Activated naive CD4-positive, alpha-beta T cell treated with anti-CD3 and anti-CD28 coated beads for 36 hours (primary cell): Measurements from ENCODE around the gene STK38L. TPM values are rescaled to one million over a fixed set of nuclear protein-coding genes. Genes with fewer than 3 reads are reported as not detected.

Experiments used
- CTCF ChIA-PET: fragments of 350-600 bp; sonication (Branson Sonifier 250); formaldehyde crosslinking; loops from one replicate; lab custom pipeline; 2021; ENCODE audit warnings: antibody characterized with exemption; lab: Charles Lee
- DNase-seq: peaks from one replicate; pipeline ENCODE4 v3.0.0-alpha.2; 2020
- H3K27ac Mint-ChIP-seq: one replicate; pipeline ENCODE4 v1.8.0; 2021; ENCODE audit warnings: mild to moderate bottlenecking, mixed read lengths
- H3K27me3 Mint-ChIP-seq: one replicate; pipeline ENCODE4 v1.8.0; 2021; ENCODE audit warnings: low read depth, mixed read lengths
- H3K36me3 Mint-ChIP-seq: one replicate; pipeline ENCODE4 v1.8.0; 2021; ENCODE audit warnings: low read depth, mixed read lengths
- H3K4me1 Mint-ChIP-seq: one replicate; pipeline ENCODE4 v1.8.0; 2021; ENCODE audit warnings: low read depth, mixed read lengths
- H3K4me3 Mint-ChIP-seq: one replicate; pipeline ENCODE4 v1.8.0; 2021; ENCODE audit warnings: mild to moderate bottlenecking, moderate library complexity, mixed read lengths
- H3K9me3 Mint-ChIP-seq: one replicate; pipeline ENCODE4 v1.8.0; 2021; ENCODE audit warnings: mixed read lengths
- intact Hi-C: fragments of 100-400 bp; cut with micrococcal nuclease; formaldehyde crosslinking; loops from one replicate; pipeline ENCODE4 v1.15.1; 2023
- total RNA-seq, 2 experiments: library from RNA; stranded (reverse); gene quantifications; one replicate each; pipeline ENCODE4 v1.2.3, GENCODE V29; 2021

STK38L gene
- total RNA-seq, 2 experiments from 2014 or later: 21.3 to 21.4 TPM

DNA sequence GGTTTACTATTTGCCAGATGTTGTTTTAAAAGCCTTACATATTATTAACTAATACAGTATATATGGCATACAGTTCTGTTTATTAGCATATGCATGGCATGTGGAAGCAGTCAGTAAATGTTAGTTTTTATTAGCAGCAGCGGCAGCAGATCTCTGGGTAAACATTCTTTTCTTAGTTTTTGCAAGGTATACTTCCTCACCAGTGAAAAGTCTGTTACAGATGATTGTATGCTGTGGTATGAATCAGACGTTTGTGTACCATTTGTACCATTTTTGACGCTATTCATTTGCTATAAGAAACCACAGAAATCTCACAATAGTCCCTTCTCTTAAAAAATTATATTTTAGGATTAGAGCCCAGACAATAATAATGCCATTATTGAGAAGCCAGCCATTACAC, 17.8 kb downstream of the STK38L start:
- intact Hi-C loops: no loop called here
- Mint-ChIP-seq H3K27ac (no peak overlapping the region), H3K9me3 (no peaks in the 10 kb centered on the region), H3K36me3 (peaks cover 8% of the 10 kb centered on the region), H3K27me3 (no peaks in the 10 kb centered on the region), H3K4me1 (peaks cover 18% of the 10 kb centered on the region), H3K4me3 (no peak overlapping the region)
- CTCF ChIA-PET: interaction anchor here (0.6 kb wide), 1 partner anchor 25 kb away, joined by 4 read pairs; no protein-coding TSS in a partner anchor
- DNase-seq: no peak

DNA sequence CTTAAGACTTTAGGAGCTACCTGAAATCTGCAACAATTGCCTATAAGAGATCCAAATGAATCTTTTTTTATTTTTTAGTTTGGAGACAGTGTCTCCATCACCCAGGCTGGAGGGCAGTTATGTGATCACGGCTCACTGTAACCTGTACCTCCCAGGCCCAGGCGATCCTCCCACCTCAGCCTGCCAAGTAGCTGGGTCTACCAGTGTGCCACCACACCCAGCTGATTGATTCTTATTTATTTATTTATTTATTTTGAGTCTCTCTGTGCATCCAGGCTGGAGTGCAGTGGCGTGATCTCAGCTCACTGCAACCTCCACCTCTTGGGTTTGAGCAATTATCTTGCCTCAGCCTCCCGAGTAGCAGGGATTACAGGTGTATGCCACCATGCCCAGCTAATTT, 26.1 kb downstream of the STK38L start:
- H3K27ac Mint-ChIP-seq: no peak overlapping the region

DNA sequence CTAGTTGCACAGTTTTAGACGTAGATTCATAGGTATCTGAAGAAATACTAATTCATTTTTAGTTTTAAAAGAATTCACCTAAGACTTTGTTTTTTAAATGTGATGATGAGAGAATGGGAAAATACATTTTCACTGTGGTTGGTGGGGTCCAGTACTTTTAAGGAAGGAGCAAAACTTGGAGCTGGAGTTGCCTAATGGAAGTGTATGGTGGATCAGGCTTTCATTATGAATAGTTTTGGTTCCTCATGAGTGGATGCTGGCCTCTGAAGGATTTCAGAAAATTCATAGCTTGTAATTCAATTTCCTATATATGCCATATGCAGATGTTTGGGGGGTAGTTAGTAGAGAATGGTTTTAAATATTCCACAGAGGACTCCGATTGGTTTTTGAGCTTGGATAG, 27.1 kb downstream of the STK38L start:
- Mint-ChIP-seq H3K27me3 (no peaks in the 10 kb centered on the region), H3K27ac (no peak overlapping the region), H3K36me3 (peaks cover 17% of the 10 kb centered on the region), H3K4me3 (no peak overlapping the region), H3K9me3 (peaks cover 12% of the 10 kb centered on the region), H3K4me1 (peaks cover 6% of the 10 kb centered on the region)
- intact Hi-C loops: no loop called here
- CTCF ChIA-PET: interaction anchor here (0.6 kb wide), 1 partner anchor 110 kb away, joined by 3 read pairs; no protein-coding TSS in a partner anchor
- no peak for DNase-seq

More for the DNA sequence above, 26.1 kb downstream of the STK38L start:
- intact Hi-C loops: no loop called here
- peaks cover 17% of the 10 kb centered on the region for H3K36me3 Mint-ChIP-seq
- no peak overlapping the region for H3K4me3 Mint-ChIP-seq
- CTCF ChIA-PET: interaction anchor here (0.9 to 1.2 kb wide), 2 partner anchors 11 to 114 kb away, joined by 3 to 4 read pairs; no protein-coding TSS in a partner anchor
- H3K4me1 Mint-ChIP-seq: peaks cover 4% of the 10 kb centered on the region
- no peaks in the 10 kb centered on the region for H3K27me3 Mint-ChIP-seq
- no peak for DNase-seq
- peaks cover 12% of the 10 kb centered on the region for H3K9me3 Mint-ChIP-seq

DNA sequence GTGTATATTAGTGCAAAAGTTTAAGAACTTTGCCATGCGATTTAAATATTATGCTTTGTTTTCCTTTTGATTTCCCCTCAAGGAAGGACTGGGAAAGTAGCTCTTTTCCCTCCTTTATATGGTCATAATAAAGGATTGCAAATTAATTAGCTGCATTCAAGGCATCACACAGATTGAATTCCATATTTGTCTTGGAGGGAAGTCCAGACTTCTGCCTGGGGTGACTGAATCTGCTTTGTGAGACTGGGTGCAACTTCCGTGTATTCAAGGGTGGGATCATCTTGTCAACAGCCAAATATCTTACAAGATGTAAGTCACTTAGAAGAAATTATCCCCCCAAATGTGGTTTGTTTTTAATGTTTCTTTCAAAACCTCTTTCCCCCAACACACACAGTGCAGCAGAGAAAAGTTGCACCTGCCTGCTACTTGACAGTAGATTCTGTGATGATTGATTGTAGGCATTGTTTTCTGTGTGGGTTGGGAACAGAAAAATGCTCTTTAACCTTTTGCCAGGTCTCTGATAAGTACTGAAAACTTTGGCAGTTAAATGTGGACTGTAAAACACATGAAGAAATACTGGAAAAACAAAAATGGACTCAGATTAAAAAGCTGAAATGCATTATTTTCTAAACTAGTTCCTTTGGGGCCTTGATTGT, 28.4 kb downstream of the STK38L start:
- H3K4me3 Mint-ChIP-seq: no peak overlapping the region
- CTCF ChIA-PET: no interaction called here
- H3K27ac Mint-ChIP-seq: no peak overlapping the region
- DNase-seq: no peak
- peaks cover 12% of the 10 kb centered on the region for H3K4me1 Mint-ChIP-seq
- H3K36me3 Mint-ChIP-seq: peaks cover 13% of the 10 kb centered on the region
- intact Hi-C loops: no loop called here
- H3K9me3 Mint-ChIP-seq: peaks cover 7% of the 10 kb centered on the region
- no peaks in the 10 kb centered on the region for H3K27me3 Mint-ChIP-seq

DNA sequence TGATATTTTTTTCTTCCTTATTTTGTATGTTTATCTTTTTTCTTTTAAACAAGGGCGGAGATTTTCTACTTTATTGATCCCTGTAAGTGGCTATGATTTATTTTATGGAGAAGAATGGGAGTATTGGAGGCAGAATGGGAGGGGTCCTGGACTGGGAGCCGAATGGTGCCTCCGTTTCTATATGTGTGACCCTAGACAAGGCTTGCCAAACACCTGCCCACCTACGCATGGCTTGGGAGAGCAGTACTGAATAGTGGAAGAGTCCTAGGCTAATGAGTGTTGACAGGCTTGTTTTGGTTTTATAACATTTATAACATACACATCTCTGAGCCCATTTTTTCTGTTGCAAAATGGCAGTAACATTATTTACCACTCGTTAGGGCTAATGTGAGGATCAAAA, 29.0 kb downstream of the STK38L start:
- intact Hi-C loops: no loop called here

DNA sequence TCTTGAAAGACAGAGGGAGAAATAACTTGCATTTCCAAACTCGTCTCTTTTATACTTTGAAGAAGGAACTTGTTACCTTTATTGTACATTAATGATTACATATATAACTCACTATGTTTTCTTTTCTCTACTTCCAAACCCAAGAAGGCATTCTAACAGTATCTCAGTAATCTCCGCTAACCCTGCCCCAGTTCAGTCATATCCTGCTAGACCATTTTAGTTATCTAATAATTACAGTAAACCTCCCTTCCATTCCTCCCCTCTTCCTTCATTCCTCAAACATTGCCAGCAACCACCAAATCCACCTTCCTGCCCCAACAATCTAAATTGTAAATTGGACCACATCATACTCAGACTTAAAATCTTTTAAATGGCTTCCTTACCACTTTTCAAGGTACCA, 30.6 kb downstream of the STK38L start:
- CTCF ChIA-PET: no interaction called here
- no peaks in the 10 kb centered on the region for H3K9me3 Mint-ChIP-seq
- peaks cover 4% of the 10 kb centered on the region for H3K36me3 Mint-ChIP-seq
- intact Hi-C loops: no loop called here
- no peak overlapping the region for H3K4me3 Mint-ChIP-seq
- no peaks in the 10 kb centered on the region for H3K27me3 Mint-ChIP-seq
- H3K27ac Mint-ChIP-seq: no peak overlapping the region
- DNase-seq: no peak
- H3K4me1 Mint-ChIP-seq: peaks cover 29% of the 10 kb centered on the region

More for the DNA sequence above, 29.0 kb downstream of the STK38L start:
- CTCF ChIA-PET: no interaction called here
- Mint-ChIP-seq H3K27me3 (no peaks in the 10 kb centered on the region), H3K4me3 (no peak overlapping the region), H3K36me3 (peaks cover 8% of the 10 kb centered on the region), H3K4me1 (peaks cover 17% of the 10 kb centered on the region), H3K27ac (no peak overlapping the region), H3K9me3 (peaks cover 1% of the 10 kb centered on the region)
- no peak for DNase-seq

DNA sequence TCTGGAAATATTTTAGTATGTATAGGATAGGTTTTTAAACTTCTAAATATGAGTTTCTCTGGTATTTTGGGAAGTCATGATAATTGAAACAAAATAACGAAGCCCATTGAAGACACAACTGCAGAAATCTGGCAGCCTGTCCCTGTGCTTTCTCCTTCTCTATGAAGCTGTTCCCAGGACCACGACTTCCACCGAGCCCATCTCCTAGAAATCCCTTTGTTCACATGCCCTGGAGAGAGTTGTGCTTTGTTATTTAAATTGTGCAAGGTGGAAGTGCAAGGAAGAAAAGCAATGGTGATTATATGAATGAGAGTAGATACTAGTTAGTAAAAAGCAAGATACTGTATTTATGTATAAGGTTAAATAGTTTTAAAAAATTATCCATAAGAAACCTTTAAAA, 32.2 kb downstream of the STK38L start:
- intact Hi-C loops: no loop called here
- CTCF ChIA-PET: no interaction called here
- H3K9me3 Mint-ChIP-seq: no peaks in the 10 kb centered on the region
- no peak overlapping the region for H3K4me3 Mint-ChIP-seq
- no peak overlapping the region for H3K27ac Mint-ChIP-seq
- no peak for DNase-seq
- peaks cover 35% of the 10 kb centered on the region for H3K4me1 Mint-ChIP-seq
- H3K36me3 Mint-ChIP-seq: peaks cover 1% of the 10 kb centered on the region
- H3K27me3 Mint-ChIP-seq: no peaks in the 10 kb centered on the region

- peak; percentile 34 for DNase-seq
- CTCF ChIA-PET: interaction anchor here (0.6 to 1.3 kb wide), 3 partner anchors 28 to 275 kb away, joined by 3 to 8 read pairs (median 4); no protein-coding TSS in a partner anchor
- H3K9me3 Mint-ChIP-seq: no peaks in the 10 kb centered on the region
- intact Hi-C loops: loop anchor here (1.0 to 2.0 kb wide), 2 partner anchors 33 to 53 kb away; partner anchors contain the start of gene STK38L
- peaks cover 33% of the 10 kb centered on the region for H3K4me1 Mint-ChIP-seq
- H3K27me3 Mint-ChIP-seq: no peaks in the 10 kb centered on the region
- no peak overlapping the region for H3K4me3 Mint-ChIP-seq
- H3K36me3 Mint-ChIP-seq: peaks cover 3% of the 10 kb centered on the region
- H3K27ac Mint-ChIP-seq: no peak overlapping the region
Measured at GRCh38 chr12:27277846-27278260, 33.8 kb downstream of the STK38L start.

DNA sequence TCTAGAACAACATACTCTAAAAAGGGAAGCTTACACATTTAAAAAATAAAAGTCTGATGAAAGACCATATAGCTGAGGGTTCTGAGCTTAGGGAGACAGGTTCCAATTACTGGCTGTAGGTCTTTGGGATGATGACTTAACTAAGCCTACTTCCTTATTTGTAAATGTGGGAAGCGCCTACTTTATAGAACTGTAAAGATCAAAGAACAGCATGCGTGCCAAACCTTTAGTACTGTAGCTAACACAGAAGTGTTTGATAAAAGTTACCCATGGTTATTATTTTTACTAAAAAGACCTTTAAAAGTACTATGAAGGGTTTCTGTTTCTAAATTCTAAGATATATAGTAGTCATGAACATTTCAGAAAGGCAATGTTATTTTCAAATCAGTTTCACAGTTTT, 35.7 kb downstream of the STK38L start:
- Mint-ChIP-seq H3K27ac (no peak overlapping the region), H3K36me3 (peaks cover 1% of the 10 kb centered on the region), H3K27me3 (no peaks in the 10 kb centered on the region), H3K4me1 (peaks cover 31% of the 10 kb centered on the region), H3K9me3 (no peaks in the 10 kb centered on the region), H3K4me3 (no peak overlapping the region)
- intact Hi-C loops: loop anchor here (2.0 kb wide), 1 partner anchor 35 kb away; the partner anchor contains the start of gene STK38L
- no peak for DNase-seq
- CTCF ChIA-PET: interaction anchor here (0.7 to 2.0 kb wide), 6 partner anchors 13 to 264 kb away, joined by 3 to 16 read pairs (median 3); no protein-coding TSS in a partner anchor

DNA sequence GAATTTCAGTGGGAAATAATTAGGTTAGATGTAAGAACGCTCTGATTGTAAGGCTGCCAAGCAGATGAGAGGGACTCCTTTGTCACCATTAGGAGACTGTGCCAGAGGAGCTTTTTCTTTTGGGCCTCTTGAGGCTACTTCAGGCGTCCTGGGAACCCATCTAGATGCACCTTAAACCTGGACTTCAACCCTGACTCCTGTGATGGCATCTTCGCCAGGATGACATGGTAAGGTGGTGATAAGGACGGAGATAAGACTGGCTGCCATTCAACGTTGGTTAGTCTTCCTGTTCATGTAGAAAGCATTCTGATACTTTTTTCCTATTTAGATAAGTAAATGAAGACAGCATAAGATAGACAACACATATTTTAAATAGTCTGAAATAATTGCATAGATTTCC, 36.3 kb downstream of the STK38L start:
- Mint-ChIP-seq H3K4me1 (peaks cover 31% of the 10 kb centered on the region), H3K27me3 (no peaks in the 10 kb centered on the region), H3K4me3 (no peak overlapping the region), H3K9me3 (no peaks in the 10 kb centered on the region), H3K36me3 (peaks cover 1% of the 10 kb centered on the region), H3K27ac (no peak overlapping the region)
- CTCF ChIA-PET: interaction anchor here (1.4 to 2.0 kb wide), 2 partner anchors 26 to 265 kb away, joined by 3 to 16 read pairs; no protein-coding TSS in a partner anchor
- intact Hi-C loops: no loop called here
- DNase-seq: no peak

GRCh38 chr12:27282754-27283153, 38.7 kb downstream of the STK38L start:
- intact Hi-C loops: no loop called here
- no peak overlapping the region for H3K4me3 Mint-ChIP-seq
- H3K27me3 Mint-ChIP-seq: no peaks in the 10 kb centered on the region
- no peaks in the 10 kb centered on the region for H3K9me3 Mint-ChIP-seq
- peaks cover 1% of the 10 kb centered on the region for H3K36me3 Mint-ChIP-seq
- H3K27ac Mint-ChIP-seq: no peak overlapping the region
- no peak for DNase-seq
- H3K4me1 Mint-ChIP-seq: peaks cover 22% of the 10 kb centered on the region
- CTCF ChIA-PET: no interaction called here

DNA sequence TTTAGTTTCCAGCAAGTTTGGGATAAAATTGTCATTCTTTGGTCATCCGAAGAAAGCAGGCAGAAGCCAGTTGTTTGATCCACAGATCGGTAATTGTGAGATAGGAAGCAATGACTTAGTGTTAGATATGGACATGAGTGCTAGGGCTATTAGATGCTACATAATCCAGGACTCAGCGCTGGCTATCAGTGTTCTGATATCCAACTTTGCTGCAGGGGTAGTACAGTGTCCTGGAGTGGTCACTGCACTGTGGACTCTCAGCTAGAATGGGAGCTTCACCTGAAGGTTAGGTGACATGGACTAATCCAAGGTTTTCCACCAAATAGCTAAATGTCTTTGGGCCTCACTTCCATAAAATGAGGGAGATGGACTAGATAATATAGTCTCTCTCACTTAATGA, 39.9 kb downstream of the STK38L start:
- peaks cover 10% of the 10 kb centered on the region for H3K4me1 Mint-ChIP-seq
- H3K27ac Mint-ChIP-seq: no peak overlapping the region
- H3K27me3 Mint-ChIP-seq: no peaks in the 10 kb centered on the region
- no peak for DNase-seq
- CTCF ChIA-PET: interaction anchor here (0.8 to 0.9 kb wide), 3 partner anchors 11 to 23 kb away, joined by 3 to 4 read pairs (median 4); no protein-coding TSS in a partner anchor
- intact Hi-C loops: no loop called here
- no peak overlapping the region for H3K4me3 Mint-ChIP-seq
- H3K9me3 Mint-ChIP-seq: no peaks in the 10 kb centered on the region
- H3K36me3 Mint-ChIP-seq: peaks cover 1% of the 10 kb centered on the region
